Neuronal stem cell (in vitro differentiated cells): Measurements from ENCODE around the gene RETREG3.
"Not testable (repeated sequence)": the region's sequence is repeated elsewhere in the genome, so short reads cannot be mapped to it uniquely, and the experiment has no call there.

ENCODE experiments used
- DNase-seq: peaks from one replicate; pipeline ENCODE4 v3.0.0-alpha.2; 2013; ENCODE audit warnings: low spot score
- H2AFZ ChIP-seq: one replicate; pipeline ENCODE4 v1.6.1; 2013; ENCODE audit warnings: mild to moderate bottlenecking, low read length, inconsistent platforms
- H2AK5ac ChIP-seq: 2 replicates; pipeline ENCODE4 v1.6.1; 2013; ENCODE audit warnings: low read depth, mild to moderate bottlenecking, inconsistent platforms, low read length, moderate library complexity, mixed read lengths
- H2BK120ac ChIP-seq: 2 replicates; pipeline ENCODE4 v1.6.1; 2013; ENCODE audit warnings: low read depth, mild to moderate bottlenecking, inconsistent platforms, low read length, moderate library complexity, mixed read lengths
- H2BK12ac ChIP-seq: one replicate; pipeline ENCODE4 v1.6.1; 2013; ENCODE audit warnings: low read length, inconsistent platforms
- H2BK15ac ChIP-seq: 2 replicates; pipeline ENCODE4 v1.6.1; 2013; ENCODE audit warnings: mild to moderate bottlenecking, low read length, inconsistent platforms, mixed read lengths
- H2BK5ac ChIP-seq: one replicate; pipeline ENCODE4 v1.6.1; 2013; ENCODE audit warnings: inconsistent platforms, mild to moderate bottlenecking, low read length, moderate library complexity
- H3K14ac ChIP-seq: one replicate; pipeline ENCODE4 v1.6.1; 2013; ENCODE audit warnings: low read length, inconsistent platforms
- H3K18ac ChIP-seq: 2 replicates; pipeline ENCODE4 v1.6.1; 2013; ENCODE audit warnings: low read length, inconsistent platforms
- H3K23ac ChIP-seq: 2 replicates; pipeline ENCODE4 v1.6.1; 2013; ENCODE audit warnings: low read depth, mild to moderate bottlenecking, mixed read lengths, low read length, inconsistent platforms; ENCODE audit not compliant: poor library complexity
- H3K27ac ChIP-seq: replicated peaks from 3 replicates; pipeline ENCODE4 v1.5.1; 2013; ENCODE audit warnings: low read length, inconsistent platforms
- H3K27me3 ChIP-seq, 3 experiments: 2 replicates each; pipeline ENCODE4 v1.6.1; 2013; ENCODE audit warnings: low read length in 3 of 3, mild to moderate bottlenecking in 2 of 3, inconsistent platforms in 1 of 3, low read depth in 1 of 3, mixed read lengths in 1 of 3, moderate library complexity in 1 of 3; ENCODE audit not compliant: control insufficient read depth in 3 of 3, insufficient read depth in 3 of 3
- H3K36me3 ChIP-seq, 2 donors: replicated peaks in 1 of 2; 2 replicates each; pipeline ENCODE4 v1.6.1; 2013; ENCODE audit warnings: low read length in 2 of 2; ENCODE audit not compliant: control insufficient read depth in 2 of 2, insufficient read depth in 2 of 2
- H3K4ac ChIP-seq: 2 replicates; pipeline ENCODE4 v1.6.1; 2013; ENCODE audit warnings: inconsistent platforms, mild to moderate bottlenecking, low read length, moderate library complexity
- H3K4me1 ChIP-seq, 2 donors: 1 replicate in 1 of 2; 2 replicates in 1 of 2; pipeline ENCODE4 v1.6.1; 2013; ENCODE audit warnings: low read length in 2 of 2, low read depth in 1 of 2; ENCODE audit not compliant: control insufficient read depth in 2 of 2, insufficient read depth in 1 of 2
- H3K4me2 ChIP-seq: one replicate; pipeline ENCODE4 v1.6.1; 2013; ENCODE audit warnings: mild to moderate bottlenecking, low read length, inconsistent platforms; ENCODE audit not compliant: insufficient read depth, poor library complexity, severe bottlenecking
- H3K4me3 ChIP-seq, 2 donors: 2 replicates each; pipeline ENCODE4 v1.5.1; 2013; ENCODE audit warnings: low read length in 2 of 2, mild to moderate bottlenecking in 2 of 2, inconsistent platforms in 1 of 2, moderate library complexity in 1 of 2
- H3K79me1 ChIP-seq: one replicate; pipeline ENCODE4 v1.6.1; 2013; ENCODE audit warnings: low read depth, mild to moderate bottlenecking, inconsistent platforms, low read length, moderate library complexity
- H3K9ac ChIP-seq: one replicate; pipeline ENCODE4 v1.6.1; 2013; ENCODE audit warnings: mild to moderate bottlenecking, low read depth, low read length, inconsistent platforms; ENCODE audit not compliant: poor library complexity
- H3K9me3 ChIP-seq, 2 donors: replicated peaks in 1 of 2; 2 replicates each; pipeline versions ENCODE3 to v1.6.1; 2013; ENCODE audit warnings: low read length in 2 of 2, mild to moderate bottlenecking in 2 of 2, inconsistent platforms in 1 of 2, low read depth in 1 of 2, mixed read lengths in 1 of 2, moderate library complexity in 1 of 2; ENCODE audit not compliant: control insufficient read depth in 2 of 2, insufficient read depth in 1 of 2
- H4K8ac ChIP-seq: one replicate; pipeline ENCODE4 v1.6.1; 2013; ENCODE audit warnings: low read depth, mild to moderate bottlenecking, inconsistent platforms, low read length, moderate library complexity
- H4K91ac ChIP-seq: one replicate; pipeline ENCODE4 v1.6.1; 2013; ENCODE audit warnings: low read length, low read depth, mild to moderate bottlenecking, inconsistent platforms; ENCODE audit not compliant: poor library complexity
- WGBS, 2 donors: extraction: QIAGEN DNeasy Blood & Tissue Kit; methylation state at CpG; one replicate each; pipeline ENCODE4 v1.1.7; 2013; ENCODE audit warnings: missing lambda C conversion rate in 2 of 2, mixed read lengths in 1 of 2; ENCODE audit not compliant: insufficient read length in 2 of 2, insufficient replicate concordance in 1 of 2; ENCODE audit errors: extremely low coverage in 2 of 2; 5-methylcytosine and 5-hydroxymethylcytosine counted together

Gene RETREG3

DNA sequence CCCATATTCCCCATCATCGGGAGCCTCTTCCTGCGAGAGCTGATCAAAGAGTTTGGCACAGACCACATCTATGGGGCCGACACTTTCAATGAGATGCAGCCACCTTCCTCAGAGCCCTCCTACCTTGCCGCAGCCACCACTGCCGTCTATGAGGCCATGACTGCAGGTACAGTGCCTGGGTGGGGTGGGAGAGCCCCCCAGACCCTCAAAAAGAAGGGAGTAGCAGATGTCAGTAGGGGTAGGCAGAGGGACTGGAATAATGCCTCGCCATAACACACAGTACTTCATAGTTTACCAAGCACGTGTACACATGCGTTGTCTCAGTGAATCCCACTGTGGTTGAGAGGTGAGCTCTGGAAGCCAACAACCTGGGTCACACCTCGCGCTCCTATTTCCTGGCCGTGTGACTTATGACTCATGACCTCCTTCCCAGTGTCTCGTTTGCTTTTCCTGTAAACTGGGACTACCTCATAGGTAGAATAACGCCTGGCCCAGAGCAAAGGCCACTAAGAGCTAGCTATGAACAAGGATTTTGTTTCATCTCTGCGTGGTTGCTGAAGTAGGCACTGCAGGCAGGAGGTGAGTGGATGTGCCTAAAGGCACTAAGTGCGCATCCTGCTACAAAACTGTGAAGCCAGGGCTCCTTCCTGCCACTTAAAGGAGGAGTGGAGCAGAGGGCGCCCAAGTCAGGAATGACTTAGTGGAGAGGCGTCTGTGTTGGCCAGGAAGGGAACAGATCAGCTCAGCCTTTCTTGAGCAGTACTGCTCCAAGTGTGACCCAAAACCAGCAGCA, 67.9 kb downstream of the RETREG3 start:
- no peak overlapping the region for H3K18ac ChIP-seq
- peaks cover 17 to 48% of the 10 kb centered on the region in 2 donors for H3K36me3 ChIP-seq
- H4K8ac ChIP-seq, result no peak overlapping the region
- peaks cover 4% of the 10 kb centered on the region for H3K79me1 ChIP-seq
- no peak overlapping the region for H2BK15ac ChIP-seq
- H2BK120ac ChIP-seq, result no peak overlapping the region
- no peak overlapping the region for H3K9ac ChIP-seq
- no CpG with 5 or more reads among the region's 17 CpGs for WGBS, 2 donors
- H3K4me2 ChIP-seq, result no peak overlapping the region
- H2AK5ac ChIP-seq, result no peak overlapping the region
- no peak overlapping the region for H2BK5ac ChIP-seq
- no peak overlapping the region for H3K4ac ChIP-seq
- no peak overlapping the region for H3K14ac ChIP-seq
- H3K4me3 ChIP-seq, result no peak overlapping the region
- no peaks in the 10 kb centered on the region for H3K9me3 ChIP-seq
- peaks cover 7 to 9% of the 10 kb centered on the region in 2 donors for H3K4me1 ChIP-seq
- no peak overlapping the region for H2BK12ac ChIP-seq
- H3K23ac ChIP-seq, result no peak overlapping the region
- H3K27me3 ChIP-seq, result peaks cover 0 to 1% (median 0%) of the 10 kb centered on the region in 3 experiments
- no peak overlapping the region for H3K27ac ChIP-seq
- H2AFZ ChIP-seq, result no peak overlapping the region
- no peak overlapping the region for H4K91ac ChIP-seq
- no peak for DNase-seq

DNA sequence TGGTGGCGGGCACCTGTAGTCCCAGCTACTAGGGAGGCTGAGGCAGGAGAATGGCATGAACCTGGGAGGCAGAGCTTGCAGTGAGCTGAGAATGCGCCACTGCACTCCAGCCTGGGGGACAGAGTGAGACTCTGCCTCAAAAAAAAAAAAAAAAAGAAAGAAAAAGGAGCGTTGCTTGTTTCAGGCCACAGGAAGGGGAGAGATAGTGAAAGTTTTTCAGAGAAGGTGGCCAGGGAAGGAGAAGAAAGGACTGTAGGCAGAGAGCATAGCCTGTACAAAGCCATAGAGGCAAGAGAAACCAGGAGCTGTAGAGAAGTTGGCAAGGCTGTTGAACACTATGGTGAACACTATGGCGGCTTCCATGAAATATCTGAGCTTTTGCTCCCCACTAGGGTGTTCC, 68.6 kb downstream of the RETREG3 start:
- H3K27ac ChIP-seq, result not testable (repeated sequence)

DNA sequence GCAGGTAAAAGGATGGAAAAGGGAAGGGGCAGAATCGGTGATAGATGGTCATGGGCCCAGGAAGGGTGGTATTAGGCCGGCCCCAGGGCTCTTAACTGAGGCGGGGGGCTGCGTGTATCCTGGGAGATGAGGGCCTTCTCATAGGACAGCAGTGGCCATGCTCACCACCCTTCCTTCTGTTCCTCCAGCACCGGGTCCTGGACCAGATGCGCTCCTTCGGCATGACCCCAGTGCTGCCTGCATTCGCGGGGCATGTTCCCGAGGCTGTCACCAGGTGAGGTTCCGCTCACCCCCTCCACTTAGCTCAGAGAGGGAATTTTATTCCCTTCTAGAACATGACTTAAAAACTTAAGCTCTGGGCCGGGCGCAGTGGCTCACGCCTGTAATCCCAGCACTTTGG, 70.7 kb downstream of the RETREG3 start:
- no peak overlapping the region for H2BK120ac ChIP-seq
- H3K27ac ChIP-seq, result no peak overlapping the region
- no peak overlapping the region for H3K23ac ChIP-seq
- no peak overlapping the region for H2BK15ac ChIP-seq
- H3K36me3 ChIP-seq, result peaks cover 12 to 38% of the 10 kb centered on the region in 2 donors
- no peak overlapping the region for H2AFZ ChIP-seq
- peaks cover 0 to 1% (median 0%) of the 10 kb centered on the region in 3 experiments for H3K27me3 ChIP-seq
- H2BK5ac ChIP-seq, result no peak overlapping the region
- peak overlapping the region; percentile 32 for H2AK5ac ChIP-seq
- peaks cover 4% of the 10 kb centered on the region for H3K79me1 ChIP-seq
- no peaks in the 10 kb centered on the region for H3K9me3 ChIP-seq
- H3K4ac ChIP-seq, result no peak overlapping the region
- no peak overlapping the region for H3K9ac ChIP-seq
- no peak overlapping the region for H4K8ac ChIP-seq
- H3K4me2 ChIP-seq, result no peak overlapping the region
- no peak overlapping the region for H3K4me3 ChIP-seq
- no peak for DNase-seq
- no CpG with 5 or more reads among the region's 14 CpGs for WGBS, 2 donors
- no peak overlapping the region for H2BK12ac ChIP-seq
- no peak overlapping the region for H3K14ac ChIP-seq
- no peak overlapping the region for H3K18ac ChIP-seq
- no peak overlapping the region for H4K91ac ChIP-seq
- peaks cover 13 to 21% of the 10 kb centered on the region in 2 donors for H3K4me1 ChIP-seq

More for the DNA sequence above, 68.6 kb downstream of the RETREG3 start:
- not testable (repeated sequence) for H4K91ac ChIP-seq, H2BK120ac ChIP-seq, DNase-seq, H2AFZ ChIP-seq, H2BK12ac ChIP-seq, H3K9me3 ChIP-seq, H3K4me2 ChIP-seq, H3K27me3 ChIP-seq, H3K18ac ChIP-seq, H2AK5ac ChIP-seq, H3K79me1 ChIP-seq, H3K9ac ChIP-seq, H2BK15ac ChIP-seq, H2BK5ac ChIP-seq, H4K8ac ChIP-seq, H3K4me3 ChIP-seq, H3K23ac ChIP-seq, H3K14ac ChIP-seq, H3K4ac ChIP-seq
- H3K4me1 ChIP-seq, result peaks cover 10 to 12% of the 10 kb centered on the region in 2 donors
- peaks cover 17 to 48% of the 10 kb centered on the region in 2 donors for H3K36me3 ChIP-seq
- WGBS, 2 donors, result no CpG with 5 or more reads among the region's 4 CpGs

DNA sequence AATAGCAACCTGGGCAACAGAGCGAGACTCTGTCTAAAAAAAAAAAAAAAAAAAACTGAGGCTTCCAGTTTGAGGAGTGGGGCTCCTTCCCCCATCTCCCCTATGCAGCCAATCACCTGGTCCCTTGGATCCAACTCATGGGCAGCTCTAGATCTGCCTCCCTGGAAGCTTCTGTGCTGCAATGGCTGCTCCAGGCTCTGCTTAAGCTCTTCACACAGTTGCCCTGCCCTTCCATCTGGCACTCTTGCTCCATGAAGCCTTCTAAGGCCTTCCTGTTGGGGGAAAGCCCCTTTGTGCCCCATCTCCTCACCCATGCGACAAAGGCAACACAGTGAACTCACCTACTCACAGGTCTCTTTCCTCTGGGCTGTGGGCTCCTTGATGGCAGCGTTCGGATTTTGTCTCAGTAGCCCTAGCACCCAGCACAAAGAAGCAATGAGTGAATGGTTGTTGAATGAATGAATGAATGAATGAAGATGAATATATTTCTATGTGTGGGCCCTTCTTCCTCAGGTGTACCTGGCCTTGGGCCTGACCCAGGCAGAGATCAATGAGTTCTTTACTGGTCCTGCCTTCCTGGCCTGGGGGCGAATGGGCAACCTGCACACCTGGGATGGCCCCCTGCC, 71.2 kb downstream of the RETREG3 start:
- Histone ChIP-seq H3K27ac (no peak overlapping the region), H3K4ac (no peak overlapping the region), H4K91ac (no peak overlapping the region), H3K14ac (no peak overlapping the region), H3K36me3 (peaks cover 7 to 33% of the 10 kb centered on the region in 2 donors), H2BK15ac (no peak overlapping the region), H3K9ac (no peak overlapping the region), H2BK120ac (no peak overlapping the region), H3K4me2 (no peak overlapping the region), H3K9me3 (no peaks in the 10 kb centered on the region), H4K8ac (no peak overlapping the region), H3K18ac (no peak overlapping the region), H3K79me1 (peaks cover 4% of the 10 kb centered on the region), H3K4me3 (no peak overlapping the region), H2BK12ac (no peak overlapping the region), H3K4me1 (peaks cover 13 to 21% of the 10 kb centered on the region in 2 donors), H2AFZ (no peak overlapping the region), H3K27me3 (peaks cover 0 to 1% (median 0%) of the 10 kb centered on the region in 3 experiments), H2AK5ac (peak overlapping the region; percentile 32), H2BK5ac (no peak overlapping the region), H3K23ac (no peak overlapping the region)
- no CpG with 5 or more reads among the region's 5 CpGs for WGBS, 2 donors
- no peak for DNase-seq
